HG02642 (cell line): ENCODE measurements around the gene ELOVL6.
A peak's percentile ranks its signal among the peaks of the same experiment; 100 is the strongest.
"Not testable (repeated sequence)": the region's sequence is repeated elsewhere in the genome, so short reads cannot be mapped to it uniquely, and the experiment has no call there.

Source experiments
- ATAC-seq: cut with Tn5 transposase; IDR thresholded peaks from one replicate; pipeline ENCODE4 v1.9.1; 2021; ENCODE audit warnings: mild to moderate bottlenecking; ENCODE audit not compliant: unreplicated experiment, poor library complexity

The ELOVL6 gene

GRCh38 chr4:110197529-110198042 is 829 bp downstream of the ELOVL6 start:
- peak; percentile 10 for ATAC-seq

GRCh38 chr4:110196871-110197528 is 1.4 kb downstream of the ELOVL6 start:
- ATAC-seq = peak; percentile 36

DNA sequence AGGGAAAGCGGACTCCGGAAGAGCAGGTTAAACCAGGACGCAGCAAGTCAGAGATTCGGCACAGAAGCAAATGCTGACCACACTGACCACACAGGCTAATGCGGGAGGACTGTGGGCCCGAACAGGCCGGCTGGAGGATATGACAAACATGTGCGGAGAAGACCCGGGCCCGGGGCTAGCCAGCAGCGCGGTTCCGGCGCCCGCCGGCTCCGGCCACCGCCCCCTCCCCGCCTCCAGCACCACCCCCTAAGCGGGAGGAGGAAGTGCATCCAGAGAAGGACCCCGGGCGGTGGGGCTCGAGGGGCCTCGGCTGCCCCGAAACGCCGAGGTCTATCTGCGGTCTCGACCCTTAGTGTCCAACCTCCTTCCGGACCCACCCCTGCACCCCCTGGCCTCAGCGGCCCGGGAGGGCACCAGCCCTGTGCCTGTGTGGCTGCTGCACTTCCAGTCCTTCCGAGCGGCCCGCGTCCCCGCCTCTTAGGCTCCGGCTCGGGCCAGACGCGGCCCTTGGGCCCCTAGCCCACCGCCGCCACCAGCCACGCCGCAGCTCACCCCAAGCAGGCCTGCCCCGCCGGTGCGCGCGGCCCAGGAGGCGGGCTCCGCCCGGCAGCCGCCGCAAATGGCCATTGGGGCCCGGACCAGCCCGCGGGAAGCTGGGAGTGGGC is 2.1 kb downstream of the ELOVL6 start:
- peak; percentile 33 for ATAC-seq

DNA sequence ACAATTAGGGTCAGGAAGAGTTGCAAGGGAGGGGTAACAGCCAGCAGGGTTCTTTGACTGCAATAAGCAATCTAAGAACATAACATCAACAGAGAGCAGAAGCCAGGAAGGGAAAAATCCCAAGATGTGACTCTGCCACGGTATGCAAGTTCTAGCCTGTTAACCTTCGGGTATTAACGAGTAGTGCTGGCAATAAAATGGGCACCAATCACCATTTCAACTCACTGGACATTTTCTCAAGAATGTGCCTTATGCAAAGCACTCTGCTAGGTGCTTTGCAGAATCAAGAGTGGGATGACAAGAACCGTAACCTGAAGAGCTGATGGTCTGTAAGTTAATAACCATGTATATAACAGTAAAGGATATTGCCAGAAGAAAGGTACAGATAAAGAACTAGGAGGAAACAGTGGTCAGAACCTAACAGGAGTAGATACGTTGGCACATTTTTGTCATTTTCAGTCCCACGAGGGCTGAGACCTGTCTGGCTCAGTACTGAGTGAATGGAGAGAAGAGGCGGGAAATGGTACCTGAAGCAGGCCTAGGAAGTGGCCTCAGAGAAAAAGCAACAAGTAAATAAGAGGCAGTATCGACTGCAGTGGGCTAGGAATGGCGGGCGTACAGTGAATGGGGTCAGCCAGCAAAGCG is 2.7 kb downstream of the ELOVL6 start:
- peak; percentile 1 for ATAC-seq

DNA sequence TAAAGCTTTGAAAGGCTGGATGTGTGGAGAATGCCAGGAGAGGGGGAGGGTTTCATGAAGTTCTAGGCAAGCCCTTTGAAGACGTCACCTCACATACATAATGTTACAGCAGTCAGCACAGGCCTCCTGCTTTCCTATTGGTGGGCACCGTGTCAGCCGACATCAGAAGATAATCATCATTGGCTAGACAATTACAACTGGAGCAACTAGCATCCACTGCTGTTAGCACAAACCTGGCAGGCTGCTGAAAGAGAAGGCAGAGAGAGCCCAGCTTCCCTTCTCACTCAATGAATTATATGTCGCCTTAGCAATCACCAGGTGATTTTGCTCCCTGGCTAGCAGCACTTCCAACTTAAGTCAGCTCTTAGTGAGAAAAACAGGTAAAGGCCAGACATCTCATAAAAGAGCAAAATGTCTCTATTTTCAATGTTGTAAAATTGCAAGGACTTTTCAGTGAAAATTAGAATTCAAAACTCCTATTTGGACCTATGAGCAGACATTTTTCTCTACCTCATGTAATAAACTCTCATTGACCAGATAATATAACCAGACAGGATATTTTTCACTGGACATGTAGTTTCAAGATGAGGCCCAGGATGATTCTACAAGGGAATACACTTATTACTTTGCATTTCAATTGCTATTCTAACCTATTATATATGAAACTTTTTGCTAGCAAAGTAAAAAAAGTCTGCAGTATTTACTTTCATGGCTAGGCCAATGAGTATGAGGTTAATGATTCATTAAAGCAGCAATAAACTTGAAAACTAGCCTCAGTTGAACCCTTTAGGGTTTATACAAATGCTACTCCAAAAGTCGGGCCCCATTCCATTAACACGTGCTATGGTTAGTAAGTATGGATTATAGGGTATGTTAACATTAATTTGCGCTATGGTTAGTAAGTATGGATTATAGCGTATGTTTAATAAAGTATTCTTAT is 4.3 kb downstream of the ELOVL6 start:
- peak; percentile 82 for ATAC-seq

DNA sequence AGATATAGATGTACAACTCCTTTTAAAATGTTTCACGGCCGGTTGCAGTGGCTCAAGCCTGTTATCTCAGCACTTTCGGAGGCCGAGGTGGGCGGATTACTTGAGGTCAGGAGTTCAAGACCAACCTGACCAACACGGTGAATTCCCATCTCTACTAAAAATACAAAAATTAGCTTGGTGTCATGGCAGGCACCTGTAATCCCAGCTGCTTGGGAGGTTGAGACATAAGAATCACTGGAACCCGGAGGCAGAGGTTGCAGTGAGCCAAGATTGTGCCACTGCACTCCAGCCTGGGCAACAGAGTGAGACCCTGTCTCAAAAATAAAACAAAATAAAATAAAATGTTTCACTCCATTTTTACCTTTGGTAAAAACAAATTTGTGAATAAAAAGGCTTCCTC is 5.1 kb downstream of the ELOVL6 start:
- not testable (repeated sequence) for ATAC-seq

- ATAC-seq = no peak
Measured at GRCh38 chr4:110190249-110190648, 8.2 kb downstream of the ELOVL6 start.

- no peak for ATAC-seq
Measured at GRCh38 chr4:110188113-110188512, 10.3 kb downstream of the ELOVL6 start.

DNA sequence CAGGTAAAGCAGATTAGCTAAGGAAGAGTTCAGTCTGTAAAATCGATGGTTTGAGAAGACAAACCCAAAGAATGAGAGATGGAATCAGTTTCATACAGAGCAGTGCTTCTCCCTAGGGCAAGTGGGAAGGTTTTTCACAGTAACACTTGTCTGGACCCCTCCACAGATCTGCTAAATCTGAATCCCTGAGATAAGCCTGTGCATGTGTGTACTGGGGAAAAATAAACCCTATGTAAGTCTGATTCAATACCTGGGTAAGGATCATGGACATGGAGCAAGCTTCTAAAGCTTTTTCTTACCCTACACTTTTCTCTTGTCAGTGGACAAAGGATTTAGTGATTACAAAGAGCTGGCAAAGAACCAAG is 13.6 kb downstream of the ELOVL6 start:
- peak; percentile 2 for ATAC-seq

GRCh38 chr4:110184140-110184790 is 14.2 kb downstream of the ELOVL6 start:
- peak; percentile 60 for ATAC-seq

DNA sequence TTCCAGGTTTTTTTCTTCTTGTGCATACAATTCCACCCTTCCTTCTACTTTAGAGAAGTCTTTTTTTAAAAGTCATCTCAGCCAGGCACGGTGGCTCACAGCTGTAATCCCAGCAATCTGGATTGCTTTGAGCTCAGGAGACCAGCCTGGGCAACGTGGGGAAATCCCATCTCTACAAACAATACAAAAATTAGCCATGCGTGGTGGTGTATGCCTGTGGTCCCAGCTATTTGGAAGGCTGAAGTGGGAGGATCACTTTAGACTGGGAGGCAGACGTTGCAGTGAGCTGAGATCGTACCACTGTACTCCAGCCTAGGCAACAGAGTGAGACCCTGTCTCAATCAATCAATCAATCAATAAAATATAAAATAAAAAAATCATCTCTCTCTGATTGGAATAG is 14.8 kb downstream of the ELOVL6 start:
- no peak for ATAC-seq

- no peak for ATAC-seq
Measured at GRCh38 chr4:110183058-110183457, 15.4 kb downstream of the ELOVL6 start.

DNA sequence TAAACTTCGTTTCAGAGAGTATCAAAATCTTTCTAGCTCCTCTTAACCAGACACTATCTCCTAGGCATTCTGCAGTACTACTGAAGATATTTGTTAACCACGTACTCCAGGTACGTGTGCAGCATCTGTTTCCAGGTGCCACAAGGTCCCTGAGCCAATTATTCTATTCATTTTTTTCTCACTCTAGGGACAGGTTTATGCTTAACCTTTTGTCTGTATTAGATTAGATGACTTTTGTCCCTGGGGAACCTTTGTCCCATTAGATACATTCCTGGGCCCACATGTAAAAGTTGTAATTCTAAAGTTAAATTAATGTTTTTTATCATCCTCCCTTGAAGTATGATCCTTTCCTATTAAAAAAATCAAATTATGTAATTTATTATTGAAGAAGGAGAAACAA is 16.5 kb downstream of the ELOVL6 start:
- no peak for ATAC-seq

- ATAC-seq = no peak
Measured at GRCh38 chr4:110175634-110176033, 22.8 kb downstream of the ELOVL6 start.

- no peak for ATAC-seq
Measured at GRCh38 chr4:110172972-110173371, 25.4 kb downstream of the ELOVL6 start.

DNA sequence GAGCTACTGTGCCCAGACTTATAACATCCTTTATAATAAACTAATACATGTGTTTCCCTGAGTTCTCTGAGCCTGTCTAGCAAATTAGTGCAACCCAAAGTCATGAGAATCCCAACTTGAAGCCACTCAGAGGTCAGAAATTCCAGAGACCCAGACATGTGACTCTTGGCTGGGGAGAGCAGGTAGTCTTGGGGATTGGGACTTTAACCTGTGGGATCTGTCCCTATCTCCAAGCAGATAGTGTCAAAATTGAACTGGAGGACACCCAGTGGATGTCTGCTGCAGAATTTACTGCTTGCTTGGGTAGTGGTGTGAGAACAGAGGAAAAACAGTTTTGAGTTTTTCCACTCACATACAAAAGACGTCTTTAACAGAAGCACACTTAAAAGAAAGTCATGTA is 26.4 kb downstream of the ELOVL6 start:
- ATAC-seq = no peak

GRCh38 chr4:110170861-110171260 is 27.6 kb downstream of the ELOVL6 start:
- no peak for ATAC-seq

GRCh38 chr4:110165382-110166286 is 32.8 kb downstream of the ELOVL6 start:
- ATAC-seq = peak; percentile 61

GRCh38 chr4:110164856-110165255 is 33.6 kb downstream of the ELOVL6 start:
- no peak for ATAC-seq
